GM23248 (cell line): ENCODE data around the gene MED20. TPM values are rescaled to one million over a fixed set of nuclear protein-coding genes. Genes with fewer than 3 reads are reported as not detected.
A peak's percentile ranks its signal among the peaks of the same experiment; 100 is the strongest.

Experiments used
- DNase-seq: peaks from one replicate; pipeline ENCODE4 v3.0.0-alpha.2; 2015
- H2AFZ ChIP-seq: fragments of 200-600 bp; sonication (generic); 2 replicates; pipeline ENCODE4 v1.6.1; 2016; ENCODE audit warnings: antibody characterized with exemption
- H3F3A ChIP-seq: fragments of 200-600 bp; sonication (generic); 2 replicates; pipeline ENCODE4 v1.6.1; 2016; ENCODE audit warnings: mild to moderate bottlenecking, antibody characterized with exemption, mixed run types; ENCODE audit not compliant: insufficient read depth
- H3K27ac ChIP-seq: fragments of 200-600 bp; sonication (generic); 2 replicates; pipeline ENCODE4 v1.5.1; 2016; ENCODE audit warnings: mild to moderate bottlenecking
- H3K27me3 ChIP-seq: fragments of 200-600 bp; sonication (generic); replicated peaks from 2 replicates; pipeline ENCODE4 v1.6.1; 2016; ENCODE audit warnings: mild to moderate bottlenecking; ENCODE audit not compliant: insufficient read depth
- H3K36me3 ChIP-seq: fragments of 200-600 bp; sonication (generic); 2 replicates; pipeline ENCODE4 v1.6.1; 2016; ENCODE audit warnings: low read depth, mild to moderate bottlenecking
- H3K4me1 ChIP-seq: fragments of 200-600 bp; sonication (generic); 2 replicates; pipeline ENCODE4 v1.6.1; 2016; ENCODE audit warnings: mild to moderate bottlenecking; ENCODE audit not compliant: insufficient read depth
- H3K4me2 ChIP-seq: fragments of 200-600 bp; sonication (generic); one replicate; pipeline ENCODE4 v1.6.1; 2016; ENCODE audit warnings: mild to moderate bottlenecking; ENCODE audit not compliant: unreplicated experiment
- H3K4me3 ChIP-seq: fragments of 200-600 bp; sonication (generic); 2 replicates; pipeline ENCODE4 v1.5.1; 2016; ENCODE audit warnings: mild to moderate bottlenecking
- H3K79me2 ChIP-seq: fragments of 200-600 bp; sonication (generic); 2 replicates; pipeline ENCODE4 v1.6.1; 2016; ENCODE audit warnings: mild to moderate bottlenecking; ENCODE audit not compliant: insufficient read depth
- H3K9ac ChIP-seq: fragments of 200-600 bp; sonication (generic); 2 replicates; pipeline ENCODE4 v1.6.1; 2016; ENCODE audit warnings: mild to moderate bottlenecking
- H3K9me2 ChIP-seq: fragments of 200-600 bp; sonication (generic); 2 replicates; pipeline ENCODE4 v1.6.1; 2016; ENCODE audit warnings: mixed run types, mild to moderate bottlenecking, moderate library complexity; ENCODE audit not compliant: insufficient read depth
- H3K9me3 ChIP-seq: fragments of 200-600 bp; sonication (generic); one replicate; pipeline ENCODE4 v1.6.1; 2017; ENCODE audit warnings: low read depth
- H4K20me1 ChIP-seq: fragments of 200-600 bp; sonication (generic); 2 replicates; pipeline ENCODE4 v1.6.0; 2016; ENCODE audit not compliant: insufficient read depth
- EZH2 ChIP-seq: fragments of 200-600 bp; sonication (generic); IDR thresholded peaks from 2 replicates; pipeline ENCODE4 v1.6.1; 2018; ENCODE audit warnings: antibody characterized with exemption, mild to moderate bottlenecking; ENCODE audit not compliant: insufficient read depth, poor library complexity, severe bottlenecking
- EZH2phosphoT487 ChIP-seq: fragments of 200-600 bp; sonication (generic); IDR thresholded peaks from 2 replicates; pipeline ENCODE4 v1.6.1; 2018; ENCODE audit warnings: antibody characterized with exemption, moderate library complexity, mild to moderate bottlenecking, low read depth; ENCODE audit not compliant: insufficient read depth
- WGBS, 2 experiments: methylation state at CpG; one replicate each; pipeline ENCODE4 v1.1.6; 2015 to 2017; ENCODE audit warnings: low lambda C conversion rate in 2 of 2, low coverage in 1 of 2; ENCODE audit errors: missing lambda C conversion rate in 2 of 2; 5-methylcytosine and 5-hydroxymethylcytosine counted together
- in situ Hi-C: fragments of 300-500 bp; cut with MboI; formaldehyde crosslinking; loops from 2 replicates; pipeline ENCODE4 v1.15.0; 2020
- polyA plus RNA-seq: library from polyadenylated mRNA; unstranded; fragments of >200 nt; fragmentation: Nextera tagmentation; extraction: Ambion mirVana; gene quantifications from 2 replicates; pipeline ENCODE4 v1.2.1, GENCODE V29; 2016
- total RNA-seq: library from RNA; depleted of rRNA; stranded (reverse); fragments of >200 nt; shearing (Covaris generic); gene quantifications from 2 replicates; pipeline ENCODE4 v1.2.3, GENCODE V29; 2014

MED20 gene
- total and polyA plus RNA-seq, 2 experiments from 2014 or later: 24.2 to 30.6 TPM

- H3K4me1 ChIP-seq: peaks cover 29% of the 10 kb centered on the region
- in situ Hi-C loops: no loop called here
- H3K9me3 ChIP-seq: no peaks in the 10 kb centered on the region
- no peak for TF ChIP-seq EZH2
- no peak for TF ChIP-seq EZH2phosphoT487
- 78 to 82% methylated on average over 5 of the region's 5 CpGs for WGBS, 2 experiments
- no peak overlapping the region for H3K9ac ChIP-seq
- no peak overlapping the region for H3K4me3 ChIP-seq
- H3K9me2 ChIP-seq: no peaks in the 10 kb centered on the region
- peak overlapping the region; percentile 50 for H3K27ac ChIP-seq
- no peaks in the 10 kb centered on the region for H3K36me3 ChIP-seq
- H3K4me2 ChIP-seq: peak overlapping the region; percentile 34
- no peaks in the 10 kb centered on the region for H3K79me2 ChIP-seq
- H3K27me3 ChIP-seq: no peaks in the 10 kb centered on the region
- no peaks in the 10 kb centered on the region for H4K20me1 ChIP-seq
- peaks cover 21% of the 10 kb centered on the region for H3F3A ChIP-seq
- DNase-seq: peak; percentile 20
- H2AFZ ChIP-seq: no peak overlapping the region
Observed at GRCh38 chr6:41966214-41966920, 45.4 kb upstream of the MED20 start.

- in situ Hi-C loops: no loop called here
Observed at GRCh38 chr6:41965429-41966213, 44.7 kb upstream of the MED20 start.

GRCh38 chr6:41964201-41964887 lies 43.4 kb upstream of the MED20 start:
- 93 to 100% methylated on average over 2 of the region's 2 CpGs for WGBS, 2 experiments
- peaks cover 22% of the 10 kb centered on the region for H3K4me1 ChIP-seq
- H3K79me2 ChIP-seq: no peaks in the 10 kb centered on the region
- H3K4me3 ChIP-seq: no peak overlapping the region
- TF ChIP-seq EZH2 (no peak), EZH2phosphoT487 (no peak)
- no peaks in the 10 kb centered on the region for H3K27me3 ChIP-seq
- no peak overlapping the region for H3K27ac ChIP-seq
- H3K9ac ChIP-seq: no peak overlapping the region
- H4K20me1 ChIP-seq: no peaks in the 10 kb centered on the region
- in situ Hi-C loops: no loop called here
- H2AFZ ChIP-seq: no peak overlapping the region
- H3K36me3 ChIP-seq: no peaks in the 10 kb centered on the region
- H3F3A ChIP-seq: peaks cover 14% of the 10 kb centered on the region
- H3K9me2 ChIP-seq: no peaks in the 10 kb centered on the region
- no peaks in the 10 kb centered on the region for H3K9me3 ChIP-seq
- DNase-seq: no peak
- H3K4me2 ChIP-seq: no peak overlapping the region

More at GRCh38 chr6:41965429-41966213, 44.7 kb upstream of the MED20 start:
- Histone ChIP-seq H3K9me2 (no peaks in the 10 kb centered on the region), H3K4me2 (no peak overlapping the region), H3K9ac (no peak overlapping the region), H2AFZ (no peak overlapping the region), H3F3A (peaks cover 14% of the 10 kb centered on the region), H3K27ac (no peak overlapping the region), H4K20me1 (no peaks in the 10 kb centered on the region), H3K79me2 (no peaks in the 10 kb centered on the region), H3K4me1 (peaks cover 25% of the 10 kb centered on the region), H3K27me3 (no peaks in the 10 kb centered on the region), H3K9me3 (no peaks in the 10 kb centered on the region), H3K36me3 (no peaks in the 10 kb centered on the region), H3K4me3 (no peak overlapping the region)
- TF ChIP-seq EZH2 (no peak), EZH2phosphoT487 (no peak)
- 79 to 85% methylated on average over 11 of the region's 11 CpGs for WGBS, 2 experiments
- no peak for DNase-seq

GRCh38 chr6:41963371-41963770 lies 42.4 kb upstream of the MED20 start:
- Histone ChIP-seq H4K20me1 (no peaks in the 10 kb centered on the region), H3K36me3 (no peaks in the 10 kb centered on the region), H3K9me2 (no peaks in the 10 kb centered on the region), H3F3A (peaks cover 14% of the 10 kb centered on the region), H3K27ac (no peak overlapping the region), H3K9ac (no peak overlapping the region), H3K4me2 (no peak overlapping the region), H3K9me3 (no peaks in the 10 kb centered on the region), H3K79me2 (no peaks in the 10 kb centered on the region), H3K4me3 (no peak overlapping the region), H3K4me1 (peaks cover 22% of the 10 kb centered on the region), H2AFZ (no peak overlapping the region), H3K27me3 (no peaks in the 10 kb centered on the region)
- WGBS, 2 experiments: 7 to 16% methylated on average over 1 of the region's 1 CpG
- TF ChIP-seq EZH2 (no peak), EZH2phosphoT487 (no peak)
- DNase-seq: no peak
- in situ Hi-C loops: no loop called here
